ENCODE measurements around the gene EID2.

The EID2 gene

GRCh38 chr19:39555883-39556282 lies 15.9 kb upstream of the EID2 start:
- Histone ChIP-seq H3K9me3 (ENCODE audit: insufficient read depth, low read depth, low read length) (no peaks in the 10 kb centered on the region), H3K27ac (ENCODE audit: low read depth, low read length) (no peak overlapping the region), H3K9ac (ENCODE audit: low read depth, low read length) (no peak overlapping the region), H3K27me3 (ENCODE audit: insufficient read depth, low read length) (0 out of 2 replicates have a peak, but pooled peaks cover 3% of the 10 kb centered on the region), H3K4me1 (ENCODE audit: insufficient read depth, low read length) (no peaks in the 10 kb centered on the region), H3K4me3 (ENCODE audit: low read length) (no peak overlapping the region), H3K36me3 (ENCODE audit: insufficient read depth, low read length) (no peaks in the 10 kb centered on the region)
- WGBS = 77% methylated on average over 1 of the region's 1 CpG

DNA sequence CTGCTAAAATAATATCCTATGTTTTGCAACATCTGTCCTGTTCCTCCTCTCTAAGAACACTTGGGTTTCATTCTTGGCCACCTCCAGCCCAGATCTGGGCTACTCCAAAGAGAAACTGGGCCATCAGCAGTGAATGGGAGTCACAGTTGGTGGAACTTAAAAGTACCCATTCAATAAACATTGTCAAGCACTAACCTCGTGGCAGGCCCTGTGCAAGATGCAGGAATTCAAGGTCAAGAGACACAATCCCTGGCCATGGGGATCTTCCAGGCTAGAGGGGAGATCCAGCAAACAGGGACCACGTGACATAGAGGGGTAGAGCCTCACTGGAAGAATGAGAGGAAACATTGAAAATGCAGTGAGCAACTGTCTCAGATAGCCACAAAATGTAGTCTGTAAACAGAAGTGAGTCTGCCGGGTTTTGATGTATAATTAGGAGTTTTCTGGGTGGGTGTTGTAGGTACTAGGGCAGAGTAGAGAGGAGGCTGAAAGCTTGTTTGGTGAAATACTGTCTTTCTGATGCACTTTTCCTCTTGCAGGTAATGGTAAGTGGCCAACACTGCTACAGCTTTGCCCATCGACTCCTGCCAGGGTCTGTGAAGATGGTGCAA lies 14.8 kb upstream of the EID2 start:
- WGBS = 76% methylated on average over 4 of the region's 4 CpGs
- Histone ChIP-seq H3K9ac (ENCODE audit: low read depth, low read length) (no peak overlapping the region), H3K27me3 (ENCODE audit: insufficient read depth, low read length) (0 out of 2 replicates have a peak, but pooled peaks cover 3% of the 10 kb centered on the region), H3K4me3 (ENCODE audit: low read length) (no peak overlapping the region), H3K9me3 (ENCODE audit: insufficient read depth, low read depth, low read length) (no peaks in the 10 kb centered on the region), H3K36me3 (ENCODE audit: insufficient read depth, low read length) (no peaks in the 10 kb centered on the region), H3K27ac (ENCODE audit: low read depth, low read length) (no peak overlapping the region), H3K4me1 (ENCODE audit: insufficient read depth, low read length) (no peaks in the 10 kb centered on the region)

GRCh38 chr19:39553082-39553652 lies 13.2 kb upstream of the EID2 start:
- H3K9me3 ChIP-seq (ENCODE audit: insufficient read depth, low read depth, low read length) = no peaks in the 10 kb centered on the region
- H3K4me3 ChIP-seq (ENCODE audit: low read length) = no peak overlapping the region
- 0 out of 2 replicates have a peak, but pooled peaks cover 3% of the 10 kb centered on the region for H3K27me3 ChIP-seq (ENCODE audit: insufficient read depth, low read length)
- no peak overlapping the region for H3K9ac ChIP-seq (ENCODE audit: low read depth, low read length)
- no peaks in the 10 kb centered on the region for H3K4me1 ChIP-seq (ENCODE audit: insufficient read depth, low read length)
- no peaks in the 10 kb centered on the region for H3K36me3 ChIP-seq (ENCODE audit: insufficient read depth, low read length)
- WGBS = 69% methylated on average over 7 of the region's 7 CpGs
- H3K27ac ChIP-seq (ENCODE audit: low read depth, low read length) = no peak overlapping the region

DNA sequence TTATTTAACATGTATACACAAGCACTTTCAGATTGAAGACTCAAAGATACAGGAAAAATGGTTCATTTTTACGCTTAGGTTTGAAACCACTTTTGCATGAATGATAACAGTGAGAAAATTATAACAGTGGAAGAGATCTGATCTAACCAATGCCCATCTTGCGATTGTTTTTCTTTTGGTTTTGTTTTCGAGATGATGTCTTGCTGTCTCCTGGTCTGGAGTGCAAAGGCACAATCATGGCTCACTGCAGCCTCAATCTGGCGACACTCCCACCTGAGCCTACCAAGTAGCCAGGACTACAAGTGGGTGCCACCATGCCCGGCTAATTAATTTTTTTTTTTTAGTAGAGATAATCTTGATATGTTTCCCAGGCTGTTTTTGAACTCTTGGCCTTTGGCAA lies 10.2 kb upstream of the EID2 start:
- WGBS = 90% methylated on average over 5 of the region's 5 CpGs
- H3K9ac ChIP-seq (ENCODE audit: low read depth, low read length) = no peak overlapping the region
- no peaks in the 10 kb centered on the region for H3K36me3 ChIP-seq (ENCODE audit: insufficient read depth, low read length)
- no peaks in the 10 kb centered on the region for H3K27me3 ChIP-seq (ENCODE audit: insufficient read depth, low read length)
- H3K4me3 ChIP-seq (ENCODE audit: low read length) = no peak overlapping the region
- no peaks in the 10 kb centered on the region for H3K4me1 ChIP-seq (ENCODE audit: insufficient read depth, low read length)
- H3K9me3 ChIP-seq (ENCODE audit: insufficient read depth, low read depth, low read length) = no peaks in the 10 kb centered on the region
- H3K27ac ChIP-seq (ENCODE audit: low read depth, low read length) = no peak overlapping the region

- 69% methylated on average over 8 of the region's 8 CpGs for WGBS
- H3K4me3 ChIP-seq (ENCODE audit: low read length) = no peak overlapping the region
- H3K9ac ChIP-seq (ENCODE audit: low read depth, low read length) = no peak overlapping the region
- no peaks in the 10 kb centered on the region for H3K27me3 ChIP-seq (ENCODE audit: insufficient read depth, low read length)
- H3K36me3 ChIP-seq (ENCODE audit: insufficient read depth, low read length) = no peaks in the 10 kb centered on the region
- no peak overlapping the region for H3K27ac ChIP-seq (ENCODE audit: low read depth, low read length)
- no peaks in the 10 kb centered on the region for H3K9me3 ChIP-seq (ENCODE audit: insufficient read depth, low read depth, low read length)
- peaks cover 6% of the 10 kb centered on the region; the same call in 1 of the 2 replicates for H3K4me1 ChIP-seq (ENCODE audit: insufficient read depth, low read length)
Measured at GRCh38 chr19:39546599-39546998, 6.6 kb upstream of the EID2 start.

DNA sequence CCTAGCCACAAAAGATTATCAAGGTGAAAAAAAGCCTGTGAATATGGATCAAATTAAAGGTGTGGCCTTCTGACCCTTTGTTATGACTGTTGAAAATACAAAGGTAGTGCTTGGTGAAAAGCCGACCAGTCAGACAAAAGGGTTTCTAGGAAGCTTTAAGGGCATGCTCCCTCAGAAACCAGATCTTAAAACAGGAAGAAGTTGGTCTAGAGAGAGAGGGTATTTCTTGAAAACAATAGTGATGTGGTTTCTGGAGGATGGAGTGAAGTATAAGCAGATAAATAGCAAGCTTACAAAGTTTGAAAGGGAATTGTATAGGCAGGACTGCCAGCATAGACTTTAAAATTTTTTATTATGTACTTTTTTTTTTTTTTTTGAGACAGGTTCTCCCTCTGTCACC lies 5.0 kb upstream of the EID2 start:
- Histone ChIP-seq H3K27me3 (ENCODE audit: insufficient read depth, low read length) (no peaks in the 10 kb centered on the region), H3K4me3 (ENCODE audit: low read length) (no peak overlapping the region), H3K9ac (ENCODE audit: low read depth, low read length) (no peak overlapping the region), H3K9me3 (ENCODE audit: insufficient read depth, low read depth, low read length) (no peaks in the 10 kb centered on the region), H3K27ac (ENCODE audit: low read depth, low read length) (no peak overlapping the region), H3K36me3 (ENCODE audit: insufficient read depth, low read length) (no peaks in the 10 kb centered on the region), H3K4me1 (ENCODE audit: insufficient read depth, low read length) (peaks cover 11% of the 10 kb centered on the region; the same call in 1 of the 2 replicates)
- WGBS = 69% methylated on average over 1 of the region's 1 CpG

DNA sequence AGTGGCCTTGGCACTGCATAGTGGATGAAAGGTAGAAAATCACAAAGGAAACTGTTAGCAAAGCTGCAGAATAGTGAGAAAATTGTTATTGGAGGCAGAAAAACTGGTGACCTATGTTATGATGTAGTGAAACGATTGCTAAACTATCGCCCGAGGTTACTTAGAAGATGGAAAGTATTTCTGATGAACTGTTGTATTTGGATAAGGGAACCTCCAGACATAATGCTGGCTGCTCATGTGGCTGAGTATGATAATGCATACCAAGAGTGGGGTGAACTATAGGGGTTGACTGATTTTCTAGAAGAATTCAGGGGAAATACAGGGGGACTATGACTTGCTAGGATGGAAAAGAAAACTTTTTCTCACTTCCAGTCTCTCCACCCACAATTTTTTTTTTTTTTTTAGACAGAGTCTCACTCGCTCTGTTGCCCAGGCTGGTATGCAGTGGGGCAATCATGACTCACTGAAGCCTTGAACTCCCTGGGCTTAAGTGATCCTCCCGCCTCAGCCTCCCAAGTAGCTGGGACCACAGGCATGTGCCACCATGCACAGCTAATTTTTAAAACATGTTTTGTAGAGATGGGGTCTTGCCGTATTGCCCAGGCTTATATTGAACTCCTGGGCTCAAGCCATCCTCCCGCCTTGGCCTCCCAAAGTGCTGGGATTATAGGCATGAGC lies 4.4 kb upstream of the EID2 start:
- Histone ChIP-seq H3K4me1 (ENCODE audit: insufficient read depth, low read length) (peaks cover 11% of the 10 kb centered on the region; the same call in 1 of the 2 replicates), H3K36me3 (ENCODE audit: insufficient read depth, low read length) (no peaks in the 10 kb centered on the region), H3K9ac (ENCODE audit: low read depth, low read length) (no peak overlapping the region), H3K27me3 (ENCODE audit: insufficient read depth, low read length) (no peaks in the 10 kb centered on the region), H3K4me3 (ENCODE audit: low read length) (no peak overlapping the region), H3K9me3 (ENCODE audit: insufficient read depth, low read depth, low read length) (no peaks in the 10 kb centered on the region), H3K27ac (ENCODE audit: low read depth, low read length) (no peak overlapping the region)
- WGBS = 90% methylated on average over 7 of the region's 7 CpGs

GRCh38 chr19:39543477-39543857 lies 3.5 kb upstream of the EID2 start:
- Histone ChIP-seq H3K36me3 (ENCODE audit: insufficient read depth, low read length) (no peaks in the 10 kb centered on the region; the same call in 1 of the 2 replicates), H3K4me1 (ENCODE audit: insufficient read depth, low read length) (peaks cover 16% of the 10 kb centered on the region; the same call in 1 of the 2 replicates), H3K27ac (ENCODE audit: low read depth, low read length) (no peak overlapping the region), H3K4me3 (ENCODE audit: low read length) (no peak overlapping the region), H3K9ac (ENCODE audit: low read depth, low read length) (no peak overlapping the region), H3K9me3 (ENCODE audit: insufficient read depth, low read depth, low read length) (no peaks in the 10 kb centered on the region), H3K27me3 (ENCODE audit: insufficient read depth, low read length) (no peaks in the 10 kb centered on the region)
- WGBS = 82% methylated on average over 3 of the region's 3 CpGs

DNA sequence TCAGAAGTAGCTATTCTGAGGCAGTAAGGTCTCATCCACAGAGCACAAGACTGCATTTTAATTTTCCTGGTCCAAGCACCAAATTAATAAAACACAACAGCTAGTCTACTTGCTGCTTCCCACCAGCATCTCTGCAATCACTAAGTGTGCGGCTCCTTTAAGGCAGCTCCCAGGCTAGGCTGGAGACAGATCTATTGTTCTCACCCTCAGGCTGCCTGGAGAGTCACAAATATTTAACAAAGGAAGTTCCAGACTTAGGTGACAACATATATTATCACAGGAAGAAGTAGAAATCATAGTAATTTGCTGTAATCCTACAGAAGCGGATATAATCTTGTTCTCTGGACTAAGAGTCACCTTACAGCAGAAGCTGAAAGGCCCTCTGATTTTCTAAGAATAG lies 2.2 kb upstream of the EID2 start:
- Histone ChIP-seq H3K9ac (ENCODE audit: low read depth, low read length) (no peak overlapping the region), H3K9me3 (ENCODE audit: insufficient read depth, low read depth, low read length) (no peaks in the 10 kb centered on the region), H3K27ac (ENCODE audit: low read depth, low read length) (no peak overlapping the region), H3K27me3 (ENCODE audit: insufficient read depth, low read length) (no peaks in the 10 kb centered on the region), H3K4me1 (ENCODE audit: insufficient read depth, low read length) (peaks cover 17% of the 10 kb centered on the region; the same call in 1 of the 2 replicates), H3K4me3 (ENCODE audit: low read length) (no peak overlapping the region), H3K36me3 (ENCODE audit: insufficient read depth, low read length) (no peaks in the 10 kb centered on the region; the same call in 1 of the 2 replicates)
- 65% methylated on average over 2 of the region's 2 CpGs for WGBS

DNA sequence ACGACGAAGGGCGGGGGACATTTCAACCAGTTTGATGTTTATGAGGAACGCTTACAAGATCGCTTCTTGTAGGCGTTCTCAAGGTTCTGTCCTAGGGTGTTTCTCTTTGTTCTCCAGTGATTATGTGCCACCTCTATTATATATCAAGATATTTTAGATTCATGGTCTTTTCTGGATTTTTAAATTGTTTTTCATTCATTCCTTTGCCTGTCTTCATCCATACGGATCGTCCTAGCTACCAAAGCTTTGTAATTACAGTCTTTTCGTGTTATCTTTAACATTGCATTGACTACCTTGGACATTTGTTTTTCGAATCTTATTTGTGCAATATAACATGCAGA lies 342 bp upstream of the EID2 start:
- H3K36me3 ChIP-seq (ENCODE audit: insufficient read depth, low read length) = no peaks in the 10 kb centered on the region; the same call in 1 of the 2 replicates
- H3K9ac ChIP-seq (ENCODE audit: low read depth, low read length) = peak overlapping the region; percentile 88; the same call in 1 of the 2 replicates
- H3K4me1 ChIP-seq (ENCODE audit: insufficient read depth, low read length) = peaks cover 17% of the 10 kb centered on the region; the same call in 1 of the 2 replicates
- 31% methylated on average over 9 of the region's 10 CpGs for WGBS
- no peaks in the 10 kb centered on the region for H3K27me3 ChIP-seq (ENCODE audit: insufficient read depth, low read length)
- peak overlapping the region; percentile 92 for H3K4me3 ChIP-seq (ENCODE audit: low read length)
- no peaks in the 10 kb centered on the region for H3K9me3 ChIP-seq (ENCODE audit: insufficient read depth, low read depth, low read length)
- H3K27ac ChIP-seq (ENCODE audit: low read depth, low read length) = no peak overlapping the region

- peak overlapping the region; percentile 21; the same call in 1 of the 2 replicates for H3K27ac ChIP-seq (ENCODE audit: low read depth, low read length)
- H3K27me3 ChIP-seq (ENCODE audit: insufficient read depth, low read length) = no peaks in the 10 kb centered on the region; the same call in 1 of the 2 replicates
- peaks cover 17% of the 10 kb centered on the region; the same call in 1 of the 2 replicates for H3K4me1 ChIP-seq (ENCODE audit: insufficient read depth, low read length)
- H3K36me3 ChIP-seq (ENCODE audit: insufficient read depth, low read length) = no peaks in the 10 kb centered on the region; the same call in 1 of the 2 replicates
- peak overlapping the region; percentile 92 for H3K4me3 ChIP-seq (ENCODE audit: low read length)
- peak overlapping the region; percentile 88 for H3K9ac ChIP-seq (ENCODE audit: low read depth, low read length)
- WGBS = 7% methylated on average over 10 of the region's 10 CpGs
- no peaks in the 10 kb centered on the region for H3K9me3 ChIP-seq (ENCODE audit: insufficient read depth, low read depth, low read length)
Measured at GRCh38 chr19:39539165-39539517, 820 bp downstream of the EID2 start.

All from HUES64 (cell line).